ENCODE measurements around the gene HSPA6.

DNA sequence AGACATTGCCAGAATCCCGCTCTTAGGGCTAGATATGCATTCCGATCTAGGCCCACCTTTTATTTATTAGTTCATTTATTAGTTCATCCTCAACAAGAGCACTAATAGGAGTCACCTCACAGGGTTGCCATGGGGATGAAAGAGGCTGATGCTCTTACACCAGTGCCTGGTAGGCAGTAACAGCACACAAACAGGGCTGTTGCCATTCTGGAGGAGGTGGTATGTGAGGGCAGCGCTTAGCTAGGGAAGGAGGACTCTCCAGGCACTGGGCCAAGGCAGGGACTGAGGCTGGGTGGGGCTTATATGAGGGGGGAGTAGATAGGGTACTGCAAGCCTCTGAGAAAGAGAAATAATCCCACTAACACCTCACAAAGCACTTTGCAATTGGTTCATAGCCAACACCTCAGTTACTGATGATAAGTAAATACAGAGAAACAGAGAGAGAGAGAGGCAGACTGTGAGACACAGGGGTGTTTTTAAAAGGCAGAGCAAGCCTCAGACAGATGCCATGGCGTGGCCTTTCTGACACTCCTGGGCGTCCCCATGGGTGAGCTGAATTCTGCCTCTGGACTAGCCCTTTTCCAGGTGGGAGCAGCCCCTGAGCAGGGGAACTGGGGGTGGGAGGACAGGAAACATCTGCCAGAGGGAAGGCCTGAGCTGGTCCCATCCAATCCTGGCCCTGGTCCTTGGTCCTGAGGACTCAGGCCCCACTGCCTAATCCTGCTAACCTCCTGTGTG, 13.2 kb upstream of the HSPA6 start:
- TF ChIP-seq, protein P1, sequence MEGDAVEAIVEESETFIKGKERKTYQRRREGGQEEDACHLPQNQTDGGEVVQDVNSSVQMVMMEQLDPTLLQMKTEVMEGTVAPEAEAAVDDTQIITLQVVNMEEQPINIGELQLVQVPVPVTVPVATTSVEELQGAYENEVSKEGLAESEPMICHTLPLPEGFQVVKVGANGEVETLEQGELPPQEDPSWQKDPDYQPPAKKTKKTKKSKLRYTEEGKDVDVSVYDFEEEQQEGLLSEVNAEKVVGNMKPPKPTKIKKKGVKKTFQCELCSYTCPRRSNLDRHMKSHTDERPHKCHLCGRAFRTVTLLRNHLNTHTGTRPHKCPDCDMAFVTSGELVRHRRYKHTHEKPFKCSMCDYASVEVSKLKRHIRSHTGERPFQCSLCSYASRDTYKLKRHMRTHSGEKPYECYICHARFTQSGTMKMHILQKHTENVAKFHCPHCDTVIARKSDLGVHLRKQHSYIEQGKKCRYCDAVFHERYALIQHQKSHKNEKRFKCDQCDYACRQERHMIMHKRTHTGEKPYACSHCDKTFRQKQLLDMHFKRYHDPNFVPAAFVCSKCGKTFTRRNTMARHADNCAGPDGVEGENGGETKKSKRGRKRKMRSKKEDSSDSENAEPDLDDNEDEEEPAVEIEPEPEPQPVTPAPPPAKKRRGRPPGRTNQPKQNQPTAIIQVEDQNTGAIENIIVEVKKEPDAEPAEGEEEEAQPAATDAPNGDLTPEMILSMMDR (IDR thresholded peaks at IDR 0.05; ENCODE audit: low read depth, low read length, missing input control): no peak
- TF ChIP-seq GABPA (IDR thresholded peaks at IDR 0.05 in 1 of 2, conservative IDR thresholded peaks at IDR 0.05 in 1 of 2) (no peak), YY1 (IDR thresholded peaks at IDR 0.05) (no peak), EGR1 (IDR thresholded peaks at IDR 0.05; ENCODE audit: low read depth in 2 of 2) (no peak), SP1 (IDR thresholded peaks at IDR 0.05) (no peak), RAD21 (IDR thresholded peaks at IDR 0.05) (no peak), JUND (IDR thresholded peaks at IDR 0.05) (no peak), NR2F2 (IDR thresholded peaks at IDR 0.05) (no peak), HNF4G (IDR thresholded peaks at IDR 0.05) (no peak), TAF1 (conservative IDR thresholded peaks at IDR 0.05) (no peak), RXRA (IDR thresholded peaks at IDR 0.05) (no peak)
- TF ChIP-seq, protein P2, sequence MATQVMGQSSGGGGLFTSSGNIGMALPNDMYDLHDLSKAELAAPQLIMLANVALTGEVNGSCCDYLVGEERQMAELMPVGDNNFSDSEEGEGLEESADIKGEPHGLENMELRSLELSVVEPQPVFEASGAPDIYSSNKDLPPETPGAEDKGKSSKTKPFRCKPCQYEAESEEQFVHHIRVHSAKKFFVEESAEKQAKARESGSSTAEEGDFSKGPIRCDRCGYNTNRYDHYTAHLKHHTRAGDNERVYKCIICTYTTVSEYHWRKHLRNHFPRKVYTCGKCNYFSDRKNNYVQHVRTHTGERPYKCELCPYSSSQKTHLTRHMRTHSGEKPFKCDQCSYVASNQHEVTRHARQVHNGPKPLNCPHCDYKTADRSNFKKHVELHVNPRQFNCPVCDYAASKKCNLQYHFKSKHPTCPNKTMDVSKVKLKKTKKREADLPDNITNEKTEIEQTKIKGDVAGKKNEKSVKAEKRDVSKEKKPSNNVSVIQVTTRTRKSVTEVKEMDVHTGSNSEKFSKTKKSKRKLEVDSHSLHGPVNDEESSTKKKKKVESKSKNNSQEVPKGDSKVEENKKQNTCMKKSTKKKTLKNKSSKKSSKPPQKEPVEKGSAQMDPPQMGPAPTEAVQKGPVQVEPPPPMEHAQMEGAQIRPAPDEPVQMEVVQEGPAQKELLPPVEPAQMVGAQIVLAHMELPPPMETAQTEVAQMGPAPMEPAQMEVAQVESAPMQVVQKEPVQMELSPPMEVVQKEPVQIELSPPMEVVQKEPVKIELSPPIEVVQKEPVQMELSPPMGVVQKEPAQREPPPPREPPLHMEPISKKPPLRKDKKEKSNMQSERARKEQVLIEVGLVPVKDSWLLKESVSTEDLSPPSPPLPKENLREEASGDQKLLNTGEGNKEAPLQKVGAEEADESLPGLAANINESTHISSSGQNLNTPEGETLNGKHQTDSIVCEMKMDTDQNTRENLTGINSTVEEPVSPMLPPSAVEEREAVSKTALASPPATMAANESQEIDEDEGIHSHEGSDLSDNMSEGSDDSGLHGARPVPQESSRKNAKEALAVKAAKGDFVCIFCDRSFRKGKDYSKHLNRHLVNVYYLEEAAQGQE (IDR thresholded peaks at IDR 0.05): no peak
- TF ChIP-seq, protein P3, sequence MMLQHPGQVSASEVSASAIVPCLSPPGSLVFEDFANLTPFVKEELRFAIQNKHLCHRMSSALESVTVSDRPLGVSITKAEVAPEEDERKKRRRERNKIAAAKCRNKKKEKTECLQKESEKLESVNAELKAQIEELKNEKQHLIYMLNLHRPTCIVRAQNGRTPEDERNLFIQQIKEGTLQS (IDR thresholded peaks at IDR 0.05): no peak
- TF ChIP-seq, protein P4, sequence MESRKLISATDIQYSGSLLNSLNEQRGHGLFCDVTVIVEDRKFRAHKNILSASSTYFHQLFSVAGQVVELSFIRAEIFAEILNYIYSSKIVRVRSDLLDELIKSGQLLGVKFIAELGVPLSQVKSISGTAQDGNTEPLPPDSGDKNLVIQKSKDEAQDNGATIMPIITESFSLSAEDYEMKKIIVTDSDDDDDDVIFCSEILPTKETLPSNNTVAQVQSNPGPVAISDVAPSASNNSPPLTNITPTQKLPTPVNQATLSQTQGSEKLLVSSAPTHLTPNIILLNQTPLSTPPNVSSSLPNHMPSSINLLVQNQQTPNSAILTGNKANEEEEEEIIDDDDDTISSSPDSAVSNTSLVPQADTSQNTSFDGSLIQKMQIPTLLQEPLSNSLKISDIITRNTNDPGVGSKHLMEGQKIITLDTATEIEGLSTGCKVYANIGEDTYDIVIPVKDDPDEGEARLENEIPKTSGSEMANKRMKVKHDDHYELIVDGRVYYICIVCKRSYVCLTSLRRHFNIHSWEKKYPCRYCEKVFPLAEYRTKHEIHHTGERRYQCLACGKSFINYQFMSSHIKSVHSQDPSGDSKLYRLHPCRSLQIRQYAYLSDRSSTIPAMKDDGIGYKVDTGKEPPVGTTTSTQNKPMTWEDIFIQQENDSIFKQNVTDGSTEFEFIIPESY (IDR thresholded peaks at IDR 0.05): no peak

Data from liver (tissue), 3 donors.